Astrocyte (in vitro differentiated cells and primary cell): ENCODE results near the gene LIMK2.

Experiments used
- CTCF ChIP-seq: IDR thresholded peaks from 2 replicates; pipeline ENCODE4 v1.5.1; 2011; ENCODE audit warnings: low read depth, mild to moderate bottlenecking, inconsistent platforms, low read length, moderate library complexity; ENCODE audit not compliant: insufficient read depth
- EZH2 ChIP-seq: IDR thresholded peaks from 2 replicates; pipeline ENCODE4 v1.6.1; 2012; ENCODE audit warnings: mild to moderate bottlenecking, low read length, inconsistent platforms; ENCODE audit not compliant: insufficient read depth

GRCh38 chr22:31302537-31302936 lies 90.4 kb downstream of the LIMK2 start:
- TF ChIP-seq CTCF, result no peak
- TF ChIP-seq EZH2, result no peak
